NCI-H460 (cell line): ENCODE data around the gene ADA. TPM values are rescaled to one million over a fixed set of nuclear protein-coding genes. Genes with fewer than 3 reads are reported as not detected.
"Not testable (repeated sequence)": the region's sequence is repeated elsewhere in the genome, so short reads cannot be mapped to it uniquely, and the experiment has no call there.

Experiments used
- DNase-seq: peaks from one replicate; pipeline ENCODE4 v3.0.0-alpha.2; 2016; ENCODE audit warnings: low read depth; ENCODE audit errors: extremely low read depth
- total RNA-seq: library from RNA; depleted of rRNA; stranded (reverse); fragments of >200 nt; shearing (Covaris generic); gene quantifications from 2 replicates; pipeline ENCODE4 v1.2.3, GENCODE V29; 2014

Gene ADA
- total RNA-seq, 1 experiment from 2014 or later: 5.2 TPM

DNA sequence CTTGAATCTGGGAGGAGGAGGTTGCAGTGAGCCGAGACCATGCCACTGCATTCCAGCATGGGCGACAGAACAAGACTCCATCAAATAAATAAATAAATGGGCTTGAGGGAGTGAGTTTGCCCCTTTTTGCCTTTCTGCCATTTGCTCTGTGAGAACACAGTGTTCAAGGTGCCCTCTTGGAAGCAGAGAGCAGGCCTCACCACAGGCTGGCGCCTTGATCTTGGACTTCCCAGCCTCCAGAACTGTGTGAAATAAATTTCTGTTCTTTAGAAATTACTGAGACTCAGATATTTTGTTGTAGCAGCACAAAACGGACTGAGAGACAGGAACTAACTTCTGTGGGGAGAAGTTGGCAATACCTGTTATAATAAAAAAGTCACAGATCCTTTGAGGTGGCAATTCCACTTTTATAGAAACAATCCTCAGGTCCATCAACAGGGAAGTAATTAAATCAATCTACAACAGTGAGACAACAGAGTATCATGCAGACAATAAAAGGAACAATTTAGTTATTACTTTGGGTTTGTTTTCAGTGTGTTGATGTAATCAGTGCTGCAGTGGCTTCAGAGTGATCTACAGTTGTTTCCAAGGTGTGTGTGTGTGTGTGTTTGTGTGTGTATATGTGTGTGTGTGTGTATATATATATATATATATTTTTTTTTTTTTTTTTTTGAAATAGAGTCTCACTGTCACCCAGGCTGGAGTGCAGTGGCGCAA, 44.6 kb downstream of the ADA start:
- no peak for DNase-seq

DNA sequence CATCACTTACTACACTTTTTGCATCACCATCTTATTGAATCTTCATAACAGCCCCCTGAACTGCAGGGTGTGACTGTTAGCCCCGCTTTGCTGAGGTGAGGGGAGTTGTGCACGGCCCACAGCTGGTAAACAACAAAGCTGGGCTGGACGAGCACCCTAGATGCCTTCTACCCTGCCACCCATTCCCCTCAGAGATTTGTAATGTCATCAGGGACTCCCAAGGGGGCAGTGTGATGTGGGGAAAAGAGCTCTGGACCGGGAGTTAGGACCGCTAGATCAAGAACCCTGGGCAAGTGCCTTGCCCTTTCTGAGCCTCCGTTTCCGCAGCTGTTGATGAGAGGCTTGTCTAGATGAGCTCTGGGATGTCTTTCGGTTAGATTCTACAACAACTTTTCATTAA, 48.2 kb downstream of the ADA start:
- DNase-seq: no peak

DNA sequence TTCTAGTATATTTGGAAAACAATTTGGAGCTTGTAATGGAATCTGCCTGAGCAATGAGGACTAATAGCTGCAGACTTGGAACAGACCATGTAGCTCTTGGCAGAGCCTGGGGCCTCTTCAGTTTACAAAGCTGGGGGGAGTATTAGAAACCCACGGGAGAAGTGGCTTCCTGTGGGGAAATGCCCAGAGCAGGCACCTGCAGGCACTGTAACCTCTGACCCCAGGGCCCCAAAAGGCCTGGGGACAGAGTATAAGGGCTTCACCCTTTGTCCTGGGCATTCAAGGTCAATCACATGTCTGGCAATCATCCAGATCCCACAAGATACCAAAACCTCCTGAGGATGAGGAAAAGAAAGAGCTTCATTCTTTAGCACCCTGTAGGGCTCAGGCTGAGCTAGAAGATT, 49.7 kb downstream of the ADA start:
- DNase-seq: no peak

DNA sequence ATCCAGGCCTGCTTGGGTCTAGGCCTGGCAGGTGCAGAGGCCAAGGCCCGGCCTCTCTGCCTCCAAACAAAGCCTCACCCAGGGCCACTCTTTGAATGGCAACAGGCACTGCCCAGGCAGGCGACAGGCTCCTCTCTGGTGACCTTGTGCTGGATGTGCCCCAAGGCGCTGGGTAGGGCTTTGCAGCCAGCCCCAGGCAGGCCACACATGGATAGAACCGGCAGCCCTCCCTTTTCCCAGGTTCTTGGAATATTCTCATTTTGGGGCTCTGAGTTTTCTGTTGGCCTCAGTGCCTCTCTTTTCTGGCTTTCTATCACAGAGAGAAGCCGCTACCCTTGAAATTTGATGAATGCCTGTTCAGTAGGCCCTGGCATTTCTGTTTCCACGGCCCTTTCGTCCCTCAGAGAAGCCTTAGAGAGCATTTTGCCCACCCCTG, 50.2 kb downstream of the ADA start:
- no peak for DNase-seq

DNA sequence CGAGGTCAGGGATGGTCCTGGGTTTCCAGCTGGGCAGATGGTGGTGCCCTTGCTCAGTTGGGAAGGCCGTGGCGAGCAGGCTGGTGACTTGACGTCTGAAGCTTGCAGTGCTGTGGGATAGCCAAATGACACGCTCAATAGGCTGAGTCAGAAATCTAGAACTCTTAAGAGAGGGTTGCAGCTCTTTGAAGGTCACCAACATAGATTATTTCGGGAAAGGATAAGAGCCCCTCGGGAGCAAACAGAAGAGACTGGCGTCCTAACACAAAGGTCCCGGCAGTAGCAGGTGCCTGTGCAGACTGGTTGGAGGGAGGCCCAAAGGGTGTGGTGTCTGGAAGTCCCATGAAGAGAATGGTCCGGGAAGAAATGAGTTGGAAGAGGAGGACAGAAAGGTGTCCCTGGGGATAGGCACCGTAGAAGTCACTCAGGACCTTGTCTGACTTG, 50.7 kb downstream of the ADA start:
- DNase-seq: no peak

DNA sequence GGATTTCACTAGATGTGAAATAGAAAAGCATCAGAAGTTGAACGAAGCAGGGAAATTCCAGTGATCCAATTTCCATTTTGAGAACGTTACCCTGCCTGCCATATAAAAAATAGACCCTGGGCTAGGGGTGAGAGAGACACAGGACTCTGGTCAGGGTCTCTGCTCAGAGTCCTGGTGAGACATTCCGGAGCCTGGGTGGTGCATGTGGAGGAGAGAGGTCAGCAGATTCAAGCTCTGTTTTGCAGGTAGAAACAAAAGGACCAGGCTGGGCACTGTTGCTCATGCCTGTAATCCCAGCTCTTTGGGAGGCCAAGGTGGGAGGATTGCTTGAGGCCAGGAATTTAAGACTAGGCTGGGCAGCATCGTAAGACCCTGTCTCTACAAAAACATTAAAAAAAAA, 51.2 kb downstream of the ADA start:
- DNase-seq: no peak

DNA sequence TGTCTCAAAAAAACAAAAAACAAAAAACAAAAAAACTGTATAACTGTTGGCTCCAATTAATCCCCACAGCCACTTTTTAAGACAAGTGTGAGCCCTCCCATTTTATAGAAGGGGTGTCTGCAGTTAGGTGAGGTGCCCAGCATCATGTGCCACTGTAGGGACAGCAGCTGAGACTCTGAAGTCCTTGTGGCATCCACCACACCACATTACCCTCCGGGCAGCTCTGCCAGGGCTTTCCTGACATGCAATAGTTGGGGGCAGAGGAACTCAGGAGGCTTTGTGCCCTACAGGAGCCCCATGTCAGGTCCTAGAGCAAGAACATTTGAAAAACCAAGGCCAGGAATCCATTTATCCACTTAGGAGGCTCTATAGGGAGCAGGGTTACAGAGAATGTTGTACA, 51.8 kb downstream of the ADA start:
- DNase-seq: no peak

DNA sequence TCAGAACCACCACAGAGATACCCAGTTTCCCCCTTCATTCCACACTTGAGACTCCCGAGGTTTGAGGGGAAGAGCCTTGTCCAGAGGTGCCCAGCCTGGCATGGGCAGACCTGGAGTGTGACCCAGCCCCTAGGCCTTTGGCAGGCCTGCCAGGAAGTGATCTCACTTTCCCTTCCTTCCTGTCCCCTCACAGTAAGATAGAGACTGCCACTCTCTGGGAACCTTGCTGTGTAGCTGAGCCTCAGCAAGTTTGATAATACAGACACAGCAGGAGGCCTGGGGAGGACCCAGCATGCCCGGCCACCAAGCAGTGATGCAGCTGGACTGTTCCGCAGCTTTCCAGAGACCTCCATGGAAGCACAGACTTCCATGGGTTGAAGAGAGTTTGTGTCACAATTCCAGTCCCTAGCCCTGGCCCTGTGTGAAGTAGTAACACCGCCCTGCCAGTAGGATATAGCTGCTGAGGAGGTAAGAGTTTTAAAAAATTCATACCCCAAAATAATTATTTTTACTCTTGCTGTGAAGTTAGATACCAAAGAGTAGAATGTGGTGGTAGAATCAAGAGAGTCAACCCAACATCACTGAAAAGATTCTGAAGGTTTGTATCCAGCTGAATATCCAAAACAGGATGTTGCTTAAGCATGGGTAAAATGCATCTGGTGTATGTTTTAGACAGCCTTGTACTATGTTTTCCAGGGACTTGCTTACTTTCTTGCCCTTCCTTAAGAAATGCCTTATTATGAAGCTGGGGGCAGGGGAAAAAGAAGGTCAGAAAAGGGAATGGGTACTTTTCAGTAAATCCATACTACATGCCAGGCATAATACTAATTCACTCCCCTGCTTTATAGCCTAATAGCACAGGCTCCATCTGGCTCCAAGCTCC, 52.8 kb downstream of the ADA start:
- no peak for DNase-seq

DNA sequence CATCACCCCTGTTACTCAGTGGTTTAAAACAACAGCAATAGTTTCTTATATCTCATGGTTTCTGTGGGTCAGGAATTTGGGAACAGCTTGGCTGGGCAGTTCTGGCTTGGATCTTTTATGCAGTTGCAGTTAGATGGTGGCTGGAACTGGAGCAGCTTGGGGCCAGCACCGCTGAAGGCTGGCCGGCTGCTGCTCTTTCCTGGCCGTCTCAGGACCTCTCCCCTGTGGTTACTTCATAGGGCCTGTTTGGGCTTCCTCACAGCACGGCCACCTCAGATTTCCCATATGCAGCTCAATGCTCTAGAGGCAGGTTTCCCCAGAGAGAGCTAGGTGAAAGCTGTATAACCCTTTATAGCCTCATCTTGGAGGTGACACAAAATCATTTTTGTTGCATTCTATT, 53.6 kb downstream of the ADA start:
- no peak for DNase-seq

DNA sequence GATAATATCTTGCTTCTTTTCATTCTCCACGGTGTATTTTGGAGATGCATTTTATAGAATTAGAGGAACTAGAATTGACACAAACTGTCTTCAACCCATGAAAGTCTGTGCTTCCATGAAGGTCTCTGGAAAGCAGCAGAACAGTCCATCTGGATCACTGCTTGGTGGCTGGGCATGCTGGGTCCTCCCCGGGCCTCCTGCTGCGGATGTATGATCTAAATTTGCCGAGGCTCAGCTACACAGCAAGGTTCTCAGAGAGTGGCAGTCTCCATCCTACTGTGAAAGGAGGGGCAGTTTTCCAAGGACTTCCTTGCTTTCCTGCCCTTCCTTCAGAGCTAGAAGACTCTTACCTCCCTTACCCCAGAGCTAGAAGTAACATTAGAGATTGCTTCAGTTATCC, 54.0 kb downstream of the ADA start:
- DNase-seq: no peak

DNA sequence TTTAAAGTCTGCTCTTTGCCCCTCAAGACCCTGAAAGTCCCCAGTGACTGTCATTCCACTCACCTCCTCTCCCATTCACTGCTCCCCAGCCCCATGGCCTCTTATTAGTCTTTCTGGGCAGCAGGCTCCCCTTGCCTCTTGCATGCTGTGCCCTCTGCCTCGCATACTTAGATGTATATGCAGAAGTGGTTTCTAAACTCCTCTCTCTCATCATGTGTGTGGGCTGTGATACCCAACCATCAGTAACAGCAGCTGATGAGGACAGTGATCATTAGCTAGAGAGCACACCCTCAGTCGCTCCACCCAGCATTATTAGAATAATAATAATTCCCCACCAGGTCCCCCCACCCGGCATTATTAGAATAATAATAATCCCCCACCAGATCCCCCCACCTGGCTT, 54.6 kb downstream of the ADA start:
- no peak for DNase-seq

DNA sequence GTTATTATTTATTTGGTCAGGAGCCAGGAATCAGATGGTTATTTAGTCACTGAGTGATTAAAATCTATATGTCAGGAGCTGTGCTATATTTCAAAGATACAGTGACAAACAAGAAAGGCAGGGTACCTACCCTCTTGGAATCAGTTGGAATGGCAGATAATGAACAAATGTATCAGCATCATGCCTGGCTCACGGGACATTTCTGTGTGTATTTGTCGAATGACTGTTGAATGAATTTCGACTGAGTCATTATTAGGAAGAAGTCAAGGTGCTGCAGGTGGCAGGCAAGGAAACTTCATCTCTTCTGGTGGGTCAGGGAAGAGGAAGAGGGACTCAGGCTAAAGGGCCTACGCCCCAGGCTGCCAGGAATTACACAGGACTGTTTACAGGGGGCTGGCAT, 55.5 kb downstream of the ADA start:
- no peak for DNase-seq

DNA sequence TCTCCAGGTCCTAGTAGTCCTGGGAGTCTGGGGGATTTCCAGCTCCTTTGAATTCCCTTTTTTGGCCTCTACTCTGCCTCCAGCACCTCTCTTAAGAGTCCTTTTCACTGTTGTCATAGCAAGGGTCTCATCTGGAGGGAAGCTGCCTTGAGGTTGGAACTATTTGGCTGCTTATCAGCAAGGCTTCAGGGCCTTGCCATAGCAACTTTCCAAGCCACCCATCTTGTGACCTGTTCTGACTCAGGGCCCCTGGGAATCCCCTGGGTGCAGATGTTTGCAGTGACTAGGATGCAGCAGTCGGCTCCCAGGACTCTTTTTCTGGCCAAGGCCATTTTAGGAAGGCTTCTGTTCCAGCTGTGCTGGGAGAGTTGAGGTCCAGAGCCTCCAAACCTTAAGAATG, 56.8 kb downstream of the ADA start:
- no peak for DNase-seq

DNA sequence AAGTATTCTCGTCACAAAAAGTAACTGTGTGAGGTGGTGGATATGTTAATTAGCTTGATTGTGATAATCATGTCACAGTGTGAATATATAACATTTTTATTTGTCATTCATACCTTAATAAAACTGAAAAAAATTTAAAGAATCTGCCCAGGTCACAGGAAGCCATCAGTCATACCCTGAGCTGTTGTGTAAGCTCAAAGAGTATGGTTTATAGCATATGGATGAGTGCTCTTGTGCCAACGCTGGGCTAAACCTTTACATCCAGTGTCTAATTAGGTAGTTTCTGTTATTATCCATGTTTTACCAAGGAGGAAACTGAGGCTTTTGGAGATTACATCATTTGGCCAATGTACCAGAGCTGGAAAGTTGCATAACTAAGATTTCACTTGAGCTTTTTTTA, 57.7 kb downstream of the ADA start:
- no peak for DNase-seq

DNA sequence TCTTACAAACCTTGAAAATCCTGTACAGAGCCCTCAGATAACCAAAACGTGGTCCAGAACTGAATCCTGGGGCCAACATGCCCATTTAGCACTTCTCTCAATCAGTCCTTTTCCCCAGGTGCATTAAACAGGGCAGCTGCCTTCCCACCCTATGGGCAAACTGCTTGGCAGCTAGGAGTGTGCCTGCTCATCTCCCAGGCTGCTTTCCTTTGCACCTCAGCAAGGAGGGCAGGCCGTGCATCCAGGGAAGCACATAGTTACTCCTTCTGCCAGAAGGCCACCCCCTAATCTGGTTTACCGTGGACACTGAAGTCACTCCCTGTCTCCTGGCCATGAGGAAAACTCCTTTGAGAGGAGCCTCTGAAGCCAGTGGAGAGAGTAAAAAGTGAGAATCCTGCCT, 59.1 kb downstream of the ADA start:
- no peak for DNase-seq

DNA sequence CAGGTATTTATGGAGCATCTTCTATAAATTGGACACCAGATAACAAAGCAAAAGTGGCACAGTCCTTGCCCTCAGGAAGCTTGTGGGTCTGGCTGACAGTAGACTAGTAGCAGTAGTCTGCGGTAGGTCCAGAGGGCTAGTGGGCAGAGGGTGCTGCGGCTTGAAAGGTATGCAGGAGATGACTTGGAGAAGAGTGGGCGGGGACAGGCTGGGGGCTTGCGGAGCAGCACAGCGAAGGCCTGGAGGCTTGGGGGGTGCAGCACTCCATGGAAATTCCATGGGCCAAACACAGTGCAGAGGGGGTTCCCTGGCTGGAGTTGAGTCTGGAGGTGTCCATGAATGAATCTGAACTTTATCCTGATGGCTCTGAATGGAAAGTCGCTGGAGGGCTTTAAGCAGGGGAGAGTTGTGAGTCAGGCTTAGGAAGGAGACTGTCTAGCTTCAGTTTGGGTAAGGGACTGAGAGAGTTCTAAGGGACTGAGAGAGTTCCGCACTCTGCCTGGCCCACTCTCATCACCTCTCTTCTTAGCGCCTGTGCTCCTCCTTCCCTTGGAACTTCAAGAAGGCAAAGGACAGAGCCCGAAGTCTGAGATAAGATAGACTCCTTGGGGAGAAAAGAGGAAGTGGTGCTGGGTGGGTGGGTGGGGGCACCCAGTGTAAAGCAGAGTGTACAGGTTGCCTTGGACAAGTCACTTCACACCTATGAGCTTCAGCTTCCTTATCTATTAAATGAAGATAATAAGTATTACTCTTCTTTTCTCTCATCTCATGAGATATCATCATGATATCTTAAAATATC, 60.3 kb downstream of the ADA start:
- DNase-seq: no peak

DNA sequence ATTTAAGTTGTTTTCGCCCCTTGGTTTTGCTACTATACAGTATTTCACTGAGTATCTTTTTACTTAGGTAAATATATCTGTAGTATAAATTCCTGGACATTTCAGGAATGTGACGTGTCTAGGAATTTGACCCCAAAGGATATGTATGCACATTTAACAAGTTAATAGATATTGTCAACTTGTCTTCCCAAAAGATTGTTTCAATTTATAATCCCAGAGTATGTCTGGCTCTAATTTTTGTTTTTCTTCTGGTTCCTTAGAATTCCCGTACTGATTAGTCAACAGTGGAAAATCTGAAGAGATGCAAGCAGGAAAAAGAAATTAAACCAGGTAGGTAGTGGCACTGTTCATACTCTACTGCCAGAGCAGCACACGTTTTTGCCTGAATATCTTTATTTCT, 62.0 kb downstream of the ADA start:
- DNase-seq: no peak

DNA sequence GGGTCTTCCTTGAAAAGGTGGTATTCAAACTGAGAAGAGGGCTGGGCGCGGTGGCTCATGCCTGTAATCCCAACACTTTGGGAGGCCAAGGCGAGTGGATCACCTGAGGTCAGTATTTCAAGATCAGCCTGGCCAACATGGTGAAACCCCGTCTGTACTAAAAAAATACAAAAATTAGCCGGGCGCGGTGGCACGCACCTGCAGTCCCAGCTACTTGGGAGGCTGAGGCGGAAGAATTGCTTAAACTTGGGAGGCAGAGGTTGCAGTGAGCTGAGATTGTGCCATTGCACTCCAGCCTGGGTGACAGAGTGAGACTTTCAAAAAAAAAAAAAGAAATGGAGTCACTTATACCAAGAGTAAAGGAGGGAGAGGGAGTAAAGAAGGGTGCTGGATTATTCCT, 63.2 kb downstream of the ADA start:
- not testable (repeated sequence) for DNase-seq

DNA sequence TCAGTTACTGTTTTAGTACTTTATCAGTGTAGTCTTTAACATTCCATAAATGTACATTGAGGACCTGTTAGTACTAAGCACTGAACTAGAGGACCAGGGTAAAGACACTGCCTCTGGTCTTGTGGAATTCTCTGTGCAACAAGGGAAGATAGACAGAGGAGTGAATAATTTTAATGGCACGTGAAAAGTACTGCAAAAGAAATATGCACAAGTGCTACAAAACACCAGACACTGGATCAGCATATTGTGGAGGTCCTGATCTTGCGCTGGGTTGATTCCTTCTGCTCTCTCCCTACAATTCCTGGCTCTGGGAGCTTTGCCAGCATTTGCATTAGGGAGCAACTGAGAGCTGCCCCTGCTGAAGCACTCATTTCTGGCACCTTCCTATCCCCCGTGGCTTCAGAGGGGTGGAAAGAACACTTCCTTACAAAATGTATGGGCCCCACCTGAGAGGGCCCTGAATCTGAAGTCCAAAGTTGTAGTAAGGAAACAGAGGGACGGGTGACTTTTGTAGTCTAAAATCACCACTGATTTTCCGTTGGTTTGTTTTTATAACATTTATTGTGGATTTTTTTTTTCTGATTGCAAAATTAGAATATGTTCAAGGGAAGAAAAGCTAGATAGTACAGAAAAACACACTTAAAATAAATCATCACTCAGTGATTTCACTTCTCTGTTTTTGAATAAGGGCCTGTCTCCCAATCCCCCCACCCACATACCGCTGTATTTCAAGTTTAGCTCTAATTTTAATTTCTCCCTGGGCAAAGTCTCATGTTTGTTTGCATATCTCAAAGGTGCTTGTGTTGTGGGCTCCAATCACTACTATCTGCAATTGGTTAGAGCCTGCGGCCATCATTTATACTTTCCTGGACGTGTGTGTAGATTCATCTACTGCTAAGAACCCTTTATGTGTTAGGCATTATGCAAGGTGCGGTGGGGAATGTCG, 64.2 kb downstream of the ADA start:
- DNase-seq: no peak

DNA sequence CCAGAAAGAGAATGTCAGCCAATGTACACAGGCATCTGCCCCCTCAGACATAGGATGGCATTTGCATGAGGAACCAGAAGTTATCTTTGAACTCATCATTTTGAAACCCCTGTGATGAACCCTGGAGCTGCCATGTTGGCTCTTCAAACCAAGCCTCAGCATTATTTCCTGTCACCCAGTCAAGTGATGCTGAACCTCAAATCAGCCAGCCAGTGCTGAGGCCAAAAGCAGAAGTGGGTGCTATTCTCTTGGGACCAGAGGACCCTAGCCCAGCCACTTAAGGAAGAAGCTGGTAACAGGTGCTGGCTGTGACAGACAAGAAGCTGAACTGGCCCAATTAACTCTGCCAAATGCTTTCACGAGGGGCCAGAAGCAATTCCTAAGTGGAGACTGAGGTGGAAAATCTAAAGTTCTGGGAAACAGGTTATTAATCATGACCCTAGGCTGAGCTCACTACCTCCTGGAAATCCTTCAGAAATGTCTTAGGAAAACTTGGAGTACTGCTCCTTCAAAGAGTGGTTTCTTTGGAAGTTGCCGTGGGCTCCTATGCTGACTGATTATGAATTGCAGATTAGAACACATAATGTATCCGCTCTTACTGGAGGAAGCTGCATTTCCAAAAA, 65.1 kb downstream of the ADA start:
- no peak for DNase-seq
